GM21717 (cell line): Measurements from ENCODE around the gene GIMAP6.
"Not testable (repeated sequence)": the region's sequence is repeated elsewhere in the genome, so short reads cannot be mapped to it uniquely, and the experiment has no call there.

ENCODE experiments used
- ATAC-seq: cut with Tn5 transposase; IDR thresholded peaks from one replicate; pipeline ENCODE4 v1.9.1; 2021; ENCODE audit warnings: mild to moderate bottlenecking, moderate library complexity; ENCODE audit not compliant: unreplicated experiment

GIMAP6 gene

GRCh38 chr7:150648353-150649079 lies 16.3 kb upstream of the GIMAP6 start:
- ATAC-seq = no peak

- no peak for ATAC-seq
Measured at GRCh38 chr7:150645259-150646020, 13.3 kb upstream of the GIMAP6 start.

GRCh38 chr7:150642926-150643325 lies 10.7 kb upstream of the GIMAP6 start:
- ATAC-seq = no peak

- no peak for ATAC-seq
Measured at GRCh38 chr7:150641854-150642253, 9.7 kb upstream of the GIMAP6 start.

GRCh38 chr7:150633926-150634325 lies 1.7 kb upstream of the GIMAP6 start:
- ATAC-seq = no peak

- ATAC-seq = no peak
Measured at GRCh38 chr7:150631084-150631826, 930 bp downstream of the GIMAP6 start.

GRCh38 chr7:150629347-150629746 lies 2.8 kb downstream of the GIMAP6 start:
- ATAC-seq = no peak

- no peak for ATAC-seq
Measured at GRCh38 chr7:150627959-150628358, 4.2 kb downstream of the GIMAP6 start.

- ATAC-seq = no peak
Measured at GRCh38 chr7:150626696-150627095, 5.5 kb downstream of the GIMAP6 start.

- peak; percentile 24 for ATAC-seq
Measured at GRCh38 chr7:150621376-150621775, 10.8 kb downstream of the GIMAP6 start.

- peak; percentile 86 for ATAC-seq
Measured at GRCh38 chr7:150620617-150621371, 11.4 kb downstream of the GIMAP6 start.

- no peak for ATAC-seq
Measured at GRCh38 chr7:150620061-150620460, 12.1 kb downstream of the GIMAP6 start.

- not testable (repeated sequence) for ATAC-seq
Measured at GRCh38 chr7:150615221-150615755, 16.9 kb downstream of the GIMAP6 start.

GRCh38 chr7:150614426-150614825 lies 17.8 kb downstream of the GIMAP6 start:
- not testable (repeated sequence) for ATAC-seq

- ATAC-seq = no peak
Measured at GRCh38 chr7:150613880-150614279, 18.3 kb downstream of the GIMAP6 start.

GRCh38 chr7:150612925-150613324 lies 19.3 kb downstream of the GIMAP6 start:
- no peak for ATAC-seq

- ATAC-seq = no peak
Measured at GRCh38 chr7:150610233-150610632, 22.0 kb downstream of the GIMAP6 start.

- ATAC-seq = not testable (repeated sequence)
Measured at GRCh38 chr7:150603600-150603999, 28.6 kb downstream of the GIMAP6 start.

- no peak for ATAC-seq
Measured at GRCh38 chr7:150595361-150595760, 36.8 kb downstream of the GIMAP6 start.

GRCh38 chr7:150594805-150595204 lies 37.4 kb downstream of the GIMAP6 start:
- no peak for ATAC-seq

- ATAC-seq = no peak
Measured at GRCh38 chr7:150587551-150587950, 44.6 kb downstream of the GIMAP6 start.
